ENCODE data around the gene ABLIM2. TPM values are rescaled to one million over a fixed set of nuclear protein-coding genes. Genes with fewer than 3 reads are reported as not detected.

The ABLIM2 gene
- total RNA-seq, 2 experiments from 2014 or later, result 0.76 TPM; not detected in 1

- H3K4me1 ChIP-seq (ENCODE audit: insufficient read depth, low read length, poor library complexity, severe bottlenecking), result peaks cover 28% of the 10 kb centered on the region
- DNase-seq (ENCODE audit: low spot score), result no peak
- no peak for TF ChIP-seq CTCF (conservative IDR thresholded peaks at IDR 0.05; ENCODE audit: low read length)
- TF ChIP-seq EZH2phosphoT487 (IDR thresholded peaks at IDR 0.05; ENCODE audit: borderline replicate concordance, low read depth, low read length), result no peak
- H3K4me3 ChIP-seq (ENCODE audit: low read depth, low read length, poor library complexity, severe bottlenecking), result no peak overlapping the region
- no peaks in the 10 kb centered on the region for H3K36me3 ChIP-seq (ENCODE audit: insufficient read depth, low read length)
- H3K27ac ChIP-seq (ENCODE audit: low read depth, low read length, poor library complexity, severe bottlenecking), result no peak overlapping the region
- H3K4me2 ChIP-seq (ENCODE audit: low read length), result no peak overlapping the region
- H3K9me3 ChIP-seq (ENCODE audit: low read length), result no peaks in the 10 kb centered on the region
- H3K9me2 ChIP-seq (ENCODE audit: insufficient read depth, low read length), result no peaks in the 10 kb centered on the region
- no peak overlapping the region for H2AFZ ChIP-seq (ENCODE audit: low read length)
- no TSS peak for BruUV-seq (replicated peaks)
- no peaks in the 10 kb centered on the region for H3K79me2 ChIP-seq (ENCODE audit: insufficient read depth, low read depth, low read length)
- ChIA-PET CTCF (ENCODE audit: unreplicated experiment) (interaction anchor here (0.6 kb wide), 1 partner anchor 80 kb away, joined by 3 read pairs; no protein-coding TSS in a partner anchor), POLR2A (interaction anchor here (0.9 kb wide), 1 partner anchor 60 kb away, joined by 3 read pairs; no protein-coding TSS in a partner anchor)
- intact Hi-C loops (cut with micrococcal nuclease; ENCODE audit: unreplicated experiment), result no loop called here
- H4K20me1 ChIP-seq (ENCODE audit: insufficient read depth, low read length), result no peaks in the 10 kb centered on the region
These were observed 30.3 kb downstream of the ABLIM2 start for GRCh38 chr4:8128100-8128856.

GRCh38 chr4:8127051-8127826 is 31.4 kb downstream of the ABLIM2 start:
- TF ChIP-seq EZH2phosphoT487 (IDR thresholded peaks at IDR 0.05; ENCODE audit: borderline replicate concordance, low read depth, low read length) (no peak), CTCF (conservative IDR thresholded peaks at IDR 0.05; ENCODE audit: low read length) (no peak)
- no peak overlapping the region for H2AFZ ChIP-seq (ENCODE audit: low read length)
- no TSS peak for BruUV-seq (replicated peaks)
- H3K9me3 ChIP-seq (ENCODE audit: low read length), result no peaks in the 10 kb centered on the region
- no peak overlapping the region for H3K27ac ChIP-seq (ENCODE audit: low read depth, low read length, poor library complexity, severe bottlenecking)
- intact Hi-C loops (cut with micrococcal nuclease; ENCODE audit: unreplicated experiment), result no loop called here
- CTCF ChIA-PET (ENCODE audit: unreplicated experiment), result no interaction called here
- H3K79me2 ChIP-seq (ENCODE audit: insufficient read depth, low read depth, low read length), result no peaks in the 10 kb centered on the region
- H3K4me1 ChIP-seq (ENCODE audit: insufficient read depth, low read length, poor library complexity, severe bottlenecking), result peaks cover 28% of the 10 kb centered on the region
- POLR2A ChIA-PET, result no interaction called here
- H3K4me2 ChIP-seq (ENCODE audit: low read length), result no peak overlapping the region
- H4K20me1 ChIP-seq (ENCODE audit: insufficient read depth, low read length), result no peaks in the 10 kb centered on the region
- H3K36me3 ChIP-seq (ENCODE audit: insufficient read depth, low read length), result no peaks in the 10 kb centered on the region
- DNase-seq (ENCODE audit: low spot score), result no peak
- H3K4me3 ChIP-seq (ENCODE audit: low read depth, low read length, poor library complexity, severe bottlenecking), result no peak overlapping the region
- H3K9me2 ChIP-seq (ENCODE audit: insufficient read depth, low read length), result no peaks in the 10 kb centered on the region
